Fibroblast of upper back skin (primary cell): ENCODE measurements around the gene PCED1A.
A peak's percentile ranks its signal among the peaks of the same experiment; 100 is the strongest.

ENCODE experiments used
- DNase-seq: peaks from one replicate; pipeline ENCODE4 v3.0.0-alpha.2; 2013

Gene PCED1A

GRCh38 chr20:2840138-2840966, at the start of gene PCED1A, which contains the start of gene VPS16:
PCED1A (minus strand) TSS chr20:2840655; CDS start chr20:2839912, 743 bp downstream.
VPS16 (plus strand) TSS chr20:2840745; CDS start chr20:2840775, 30 bp downstream.
- peak; percentile 84 for DNase-seq

- DNase-seq: no peak
Measured at GRCh38 chr20:2889797-2890196, 49.3 kb upstream of the PCED1A start.

- DNase-seq: no peak
Measured at GRCh38 chr20:2889209-2889608, 48.8 kb upstream of the PCED1A start.

- no peak for DNase-seq
Measured at GRCh38 chr20:2888224-2888955, 47.9 kb upstream of the PCED1A start.

GRCh38 chr20:2887715-2888114, 47.3 kb upstream of the PCED1A start:
- DNase-seq: no peak

- DNase-seq: no peak
Measured at GRCh38 chr20:2883726-2884637, 43.5 kb upstream of the PCED1A start.

GRCh38 chr20:2880650-2881049, 40.2 kb upstream of the PCED1A start:
- DNase-seq: no peak

GRCh38 chr20:2879146-2879545, 38.7 kb upstream of the PCED1A start:
- DNase-seq: peak; percentile 86

- no peak for DNase-seq
Measured at GRCh38 chr20:2878515-2878914, 38.1 kb upstream of the PCED1A start.

GRCh38 chr20:2875690-2876203, 35.3 kb upstream of the PCED1A start:
- no peak for DNase-seq

- DNase-seq: no peak
Measured at GRCh38 chr20:2874456-2874855, 34.0 kb upstream of the PCED1A start.

GRCh38 chr20:2873747-2874041, 33.2 kb upstream of the PCED1A start:
- peak; percentile 34 for DNase-seq

GRCh38 chr20:2873010-2873746, 32.7 kb upstream of the PCED1A start, which contains the start of gene PTPRA:
PTPRA (plus strand) TSS chr20:2873481; CDS start chr20:2964278, 90,797 bp downstream.
- DNase-seq: peak; percentile 89

GRCh38 chr20:2872459-2873009, 32.1 kb upstream of the PCED1A start:
- peak; percentile 32 for DNase-seq

- no peak for DNase-seq
Measured at GRCh38 chr20:2871661-2872458, 31.4 kb upstream of the PCED1A start.

GRCh38 chr20:2871111-2871465, 30.6 kb upstream of the PCED1A start:
- DNase-seq: peak; percentile 22

GRCh38 chr20:2869381-2869780, 28.9 kb upstream of the PCED1A start:
- no peak for DNase-seq

- no peak for DNase-seq
Measured at GRCh38 chr20:2867081-2867864, 26.8 kb upstream of the PCED1A start.

GRCh38 chr20:2866236-2866635, 25.8 kb upstream of the PCED1A start:
- no peak for DNase-seq

GRCh38 chr20:2865630-2866029, 25.2 kb upstream of the PCED1A start:
- DNase-seq: no peak
